Measurements from ENCODE around the gene ATXN10. TPM values are rescaled to one million over a fixed set of nuclear protein-coding genes. Genes with fewer than 3 reads are reported as not detected.

Gene ATXN10
- total and polyA plus RNA-seq, 2 donors (not counting 1 experiment from before 2014, with no cell fraction given): 52.3 to 95.5 TPM

- no peak for ATAC-seq (ENCODE audit: low read depth)
- H3K27ac Mint-ChIP-seq: no peak overlapping the region
- H4K20me1 ChIP-seq (ENCODE audit: control insufficient read depth, insufficient read depth, low read length, poor library complexity, severe bottlenecking): no peaks in the 10 kb centered on the region
- no peak overlapping the region for H3K4me3 ChIP-seq (ENCODE audit: control extremely low read depth in 1 of 5, extremely low read depth in 1 of 5, insufficient read depth in 1 of 5, low read depth in 2 of 5, low read length in 4 of 5)
- H3K27me3 Mint-ChIP-seq: peaks cover 56% of the 10 kb centered on the region
- peaks cover 7 to 8% of the 10 kb centered on the region in 2 donors for H3K4me1 ChIP-seq (ENCODE audit: control insufficient read depth in 2 of 2, insufficient read depth in 2 of 2, low read length in 2 of 2)
- DNase-seq: no peak
- H3K4me3 Mint-ChIP-seq: no peak overlapping the region
- H3K36me3 ChIP-seq (replicated peaks in 1 of 2; ENCODE audit: control extremely low read depth in 1 of 2, control insufficient read depth in 1 of 2, extremely low read depth in 1 of 2, insufficient read depth in 2 of 2, low read length in 1 of 2): no peaks in the 10 kb centered on the region
- H3K9ac ChIP-seq (ENCODE audit: low read length): no peak overlapping the region
- H3K4me2 ChIP-seq (replicated peaks; ENCODE audit: low read depth, low read length, poor library complexity, severe bottlenecking): no peak overlapping the region
- H3K27me3 ChIP-seq (replicated peaks in 1 of 4; ENCODE audit: control extremely low read depth in 1 of 4, control insufficient read depth in 3 of 4, insufficient read depth in 4 of 4, low read length in 3 of 4): peaks cover 0 to 21% (median 7%) of the 10 kb centered on the region in 4 experiments
- WGBS (ENCODE audit: insufficient coverage): 80% methylated on average over 16 of the region's 18 CpGs
- H3K79me2 ChIP-seq (ENCODE audit: control insufficient read depth, insufficient read depth, low read length): no peaks in the 10 kb centered on the region
- no peak for TF ChIP-seq CTCF (IDR thresholded peaks at IDR 0.05)
- H2AFZ ChIP-seq (ENCODE audit: insufficient read depth, low read depth, low read length, poor library complexity, severe bottlenecking): no peak overlapping the region
- ChIA-PET POLR2A (no interaction called here), CTCF (interaction anchor here (0.6 to 3.6 kb wide), 9 partner anchors 9 to 318 kb away, joined by 3 to 16 read pairs (median 3); no protein-coding TSS in a partner anchor)
- intact Hi-C loops (cut with micrococcal nuclease): no loop called here
- peaks cover 0 to 7% (median 0%) of the 10 kb centered on the region in 3 donors for H3K9me3 ChIP-seq (ENCODE audit: control extremely low read depth in 1 of 3, control insufficient read depth in 2 of 3, insufficient read depth in 1 of 3, low read length in 2 of 3)
- no peaks in the 10 kb centered on the region for H3K9me3 Mint-ChIP-seq (ENCODE audit: insufficient read depth)
- H3K4me1 Mint-ChIP-seq: peaks cover 6% of the 10 kb centered on the region
- H3K27ac ChIP-seq (ENCODE audit: low read length in 2 of 2): no peak overlapping the region
These were observed 24.0 kb upstream of the ATXN10 start for GRCh38 chr22:45647532-45648225.

- no peak for ATAC-seq (ENCODE audit: low read depth)
- WGBS (ENCODE audit: insufficient coverage): 70% methylated on average over 24 of the region's 24 CpGs
- H3K27ac Mint-ChIP-seq: no peak overlapping the region
- H3K4me3 Mint-ChIP-seq: no peak overlapping the region
- Histone ChIP-seq H3K27ac (ENCODE audit: low read length in 2 of 2) (no peak overlapping the region), H3K9ac (ENCODE audit: low read length) (no peak overlapping the region), H3K9me3 (ENCODE audit: control extremely low read depth in 1 of 3, control insufficient read depth in 2 of 3, insufficient read depth in 1 of 3, low read length in 2 of 3) (peaks cover 0 to 7% (median 0%) of the 10 kb centered on the region in 3 donors), H3K79me2 (ENCODE audit: control insufficient read depth, insufficient read depth, low read length) (no peaks in the 10 kb centered on the region), H3K4me3 (ENCODE audit: control extremely low read depth in 1 of 5, extremely low read depth in 1 of 5, insufficient read depth in 1 of 5, low read depth in 2 of 5, low read length in 4 of 5) (no peak overlapping the region), H2AFZ (ENCODE audit: insufficient read depth, low read depth, low read length, poor library complexity, severe bottlenecking) (no peak overlapping the region), H3K4me1 (ENCODE audit: control insufficient read depth in 2 of 2, insufficient read depth in 2 of 2, low read length in 2 of 2) (peaks cover 7 to 8% of the 10 kb centered on the region in 2 donors), H3K4me2 (replicated peaks; ENCODE audit: low read depth, low read length, poor library complexity, severe bottlenecking) (no peak overlapping the region), H3K36me3 (replicated peaks in 1 of 2; ENCODE audit: control extremely low read depth in 1 of 2, control insufficient read depth in 1 of 2, extremely low read depth in 1 of 2, insufficient read depth in 2 of 2, low read length in 1 of 2) (no peaks in the 10 kb centered on the region), H3K27me3 (replicated peaks in 1 of 4; ENCODE audit: control extremely low read depth in 1 of 4, control insufficient read depth in 3 of 4, insufficient read depth in 4 of 4, low read length in 3 of 4) (peaks cover 0 to 21% (median 7%) of the 10 kb centered on the region in 4 experiments), H4K20me1 (ENCODE audit: control insufficient read depth, insufficient read depth, low read length, poor library complexity, severe bottlenecking) (no peaks in the 10 kb centered on the region)
- H3K4me1 Mint-ChIP-seq: peaks cover 6% of the 10 kb centered on the region
- ChIA-PET POLR2A (no interaction called here), CTCF (interaction anchor here (0.7 to 3.6 kb wide), 7 partner anchors 8 to 338 kb away, joined by 3 to 16 read pairs (median 4); no protein-coding TSS in a partner anchor)
- no peak for TF ChIP-seq EZH2 (IDR thresholded peaks at IDR 0.05; ENCODE audit: borderline replicate concordance, insufficient read depth, low read depth, low read length, poor library complexity, severe bottlenecking)
- no peak for TF ChIP-seq CTCF (IDR thresholded peaks at IDR 0.05)
- intact Hi-C loops (cut with micrococcal nuclease): no loop called here
- H3K9me3 Mint-ChIP-seq (ENCODE audit: insufficient read depth): no peaks in the 10 kb centered on the region
- DNase-seq: no peak
- peaks cover 62% of the 10 kb centered on the region for H3K27me3 Mint-ChIP-seq
These were observed 23.1 kb upstream of the ATXN10 start for GRCh38 chr22:45648301-45649117.
